Ovary (tissue), 9 donors: Measurements from ENCODE around the gene C11orf91. TPM values are rescaled to one million over a fixed set of nuclear protein-coding genes. Genes with fewer than 3 reads are reported as not detected.

Source experiments
- DNase-seq, 5 donors: peaks; one replicate each; pipeline ENCODE4 v3.0.0-alpha.2; 2019 to 2020
- H3K27ac ChIP-seq, 2 donors: fragments of 200-600 bp; one replicate each; pipeline versions ENCODE4 v1.5.1 to v1.8.0; 2019 to 2022
- H3K27me3 ChIP-seq: fragments of 200-600 bp; one replicate; pipeline ENCODE4 v1.8.0; 2022
- H3K36me3 ChIP-seq: fragments of 200-600 bp; sonication (generic); one replicate; pipeline ENCODE4 v1.5.1; 2019
- H3K4me1 ChIP-seq: one replicate; pipeline ENCODE4 v1.8.1; 2013; ENCODE audit warnings: mild to moderate bottlenecking, moderate library complexity; ENCODE audit not compliant: insufficient read depth
- H3K4me3 ChIP-seq: fragments of 200-600 bp; sonication (generic); one replicate; pipeline ENCODE4 v1.5.1; 2017
- H3K9me3 ChIP-seq, 2 donors: fragments of 200-600 bp in 1 of 2; sonication (generic) in 1 of 2; one replicate each; pipeline versions ENCODE4 v1.5.1 to v1.8.1; 2013 to 2019; ENCODE audit warnings: mild to moderate bottlenecking in 1 of 2, moderate library complexity in 1 of 2
- CTCF ChIP-seq, 3 donors: fragments of 450-650 bp in 2 of 3; fragments of 200-600 bp in 1 of 3; IDR thresholded peaks; one replicate each; pipeline versions ENCODE4 v1.5.1 to v1.8.0; 2016 to 2022; ENCODE audit warnings: antibody characterized with exemption in 3 of 3, mild to moderate bottlenecking in 1 of 3
- EP300 ChIP-seq: sonication (generic); formaldehyde crosslinking; IDR thresholded peaks from one replicate; pipeline ENCODE4 v1.6.1; 2017; ENCODE audit warnings: antibody characterized with exemption
- POLR2A ChIP-seq: fragments of 450-650 bp; IDR thresholded peaks from one replicate; pipeline ENCODE4 v1.6.1; 2017; ENCODE audit warnings: antibody characterized with exemption, mild to moderate bottlenecking, moderate library complexity
- WGBS, 3 donors: extraction: QIAGEN DNeasy Blood & Tissue Kit in 1 of 3; methylation state at CpG; one replicate each; pipeline versions ENCODE4 v1.1.5 to v1.1.7; 2013 to 2017; 5-methylcytosine and 5-hydroxymethylcytosine counted together
- intact Hi-C, 4 donors: fragments of 100-400 bp; cut with DNase I; formaldehyde crosslinking; loops; one replicate each; pipeline versions ENCODE4 v1.11.0 to v1.15.1; 2022 to 2023
- polyA plus RNA-seq, 2 donors: library from polyadenylated mRNA; stranded (reverse); fragments of 200-250 nt in 1 of 2; fragments of 350-450 nt in 1 of 2; fragmentation: Illumina TruSeq in 1 of 2; extraction: RNeasy Lipid Tissue Mini Kit (QIAGEN cat#74804) in 1 of 2; gene quantifications; one replicate each; pipeline ENCODE4 v1.2.3, GENCODE V29; 2013 to 2014
- total RNA-seq, 7 donors: library from RNA; depleted of rRNA in 2 of 7; stranded (reverse); fragments of >200 nt in 2 of 7; fragmentation: NEBNext Ultra II Directional in 3 of 7; extraction: Animal tissue kit (Norgen Biotek cat#: 25700) in 3 of 7; gene quantifications; one replicate each; pipeline versions ENCODE4 v1.1.0 to v1.2.4, GENCODE V29; 2016 to 2023
- donor health status: DM: no; HTN: no; CAD: no; lungs with moderate emphysema.
- donor health status: DM: no; HTN: no; CAD: no.
- donor health status: Bipolar disorder and iron deficiency.
- donor health status: DM: yes; HTN: yes; CAD: no.
- donor health status: DM: no; HTN: no; CAD: no.
- donor health status: DM: yes; HTN: yes; CAD: no.

Gene C11orf91
- total and polyA plus RNA-seq, 9 donors: 0.61 TPM; not detected in 8

- no peak overlapping the region for H3K4me3 ChIP-seq
- no peaks in the 10 kb centered on the region for H3K36me3 ChIP-seq
- WGBS, 3 donors: 81 to 87% (median 86%) methylated on average over 5 of the region's 5 CpGs
- no peaks in the 10 kb centered on the region for H3K27me3 ChIP-seq
- H3K9me3 ChIP-seq: no peaks in the 10 kb centered on the region
- H3K4me1 ChIP-seq: no peaks in the 10 kb centered on the region
- no peak for TF ChIP-seq CTCF (IDR thresholded peaks at IDR 0.05)
- no peak for TF ChIP-seq POLR2A
- no peak for TF ChIP-seq EP300
- intact Hi-C loops: no loop called here
- DNase-seq: no peak
- no peak overlapping the region for H3K27ac ChIP-seq
These were observed 30.9 kb downstream of the C11orf91 start for GRCh38 chr11:33669598-33670249.

DNA sequence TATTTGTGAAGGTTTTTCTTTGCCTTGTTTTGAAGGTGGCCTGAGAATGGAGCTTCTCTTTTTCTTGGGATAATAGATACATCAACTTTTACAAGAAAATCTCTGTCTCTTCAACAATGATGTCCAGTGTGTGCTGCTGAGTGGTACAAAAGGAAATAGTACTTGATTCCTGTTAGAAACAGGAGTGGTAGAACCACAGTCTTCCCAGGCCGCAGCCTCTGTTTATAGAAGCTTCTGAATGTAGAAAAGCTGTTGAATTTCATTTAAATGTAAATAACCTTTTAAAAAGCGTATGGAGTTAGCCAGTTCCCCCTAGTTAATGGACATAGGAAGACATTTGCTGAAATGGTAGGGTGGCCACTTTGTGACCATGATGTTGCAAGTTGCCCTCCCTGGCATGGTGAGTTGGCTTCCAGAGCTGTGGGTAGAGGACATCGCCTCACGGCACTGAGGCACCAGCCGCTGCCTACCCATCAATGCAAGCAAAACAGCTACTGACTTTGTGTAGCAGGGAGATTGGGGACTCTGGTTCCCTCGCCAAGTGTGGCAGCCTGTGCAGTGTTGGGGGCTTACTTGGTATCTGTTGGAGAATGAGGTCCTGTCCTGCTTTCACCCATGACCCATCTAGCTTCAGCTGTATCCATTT, 31.6 kb downstream of the C11orf91 start:
- DNase-seq: no peak
- no peak overlapping the region for H3K27ac ChIP-seq
- intact Hi-C loops: no loop called here
- no peaks in the 10 kb centered on the region for H3K4me1 ChIP-seq
- 93 to 95% (median 95%) methylated on average over 6 of the region's 6 CpGs for WGBS, 3 donors
- H3K9me3 ChIP-seq: no peaks in the 10 kb centered on the region
- no peaks in the 10 kb centered on the region for H3K27me3 ChIP-seq
- H3K36me3 ChIP-seq: no peaks in the 10 kb centered on the region
- H3K4me3 ChIP-seq: no peak overlapping the region
- TF ChIP-seq CTCF (IDR thresholded peaks at IDR 0.05) (no peak), POLR2A (no peak), EP300 (no peak)

- intact Hi-C loops: no loop called here
- DNase-seq: no peak
- WGBS, 3 donors: 76 to 82% (median 82%) methylated on average over 6 of the region's 6 CpGs
- H3K9me3 ChIP-seq: no peaks in the 10 kb centered on the region
- no peaks in the 10 kb centered on the region for H3K36me3 ChIP-seq
- no peak for TF ChIP-seq POLR2A
- TF ChIP-seq CTCF (IDR thresholded peaks at IDR 0.05): no peak
- TF ChIP-seq EP300: no peak
- H3K27ac ChIP-seq: no peak overlapping the region
- H3K27me3 ChIP-seq: no peaks in the 10 kb centered on the region
- no peaks in the 10 kb centered on the region for H3K4me1 ChIP-seq
- no peak overlapping the region for H3K4me3 ChIP-seq
These were observed 32.2 kb downstream of the C11orf91 start for GRCh38 chr11:33668468-33668825.

GRCh38 chr11:33667819-33668467, 32.7 kb downstream of the C11orf91 start:
- Histone ChIP-seq H3K4me1 (no peaks in the 10 kb centered on the region), H3K4me3 (no peak overlapping the region), H3K27me3 (no peaks in the 10 kb centered on the region), H3K36me3 (no peaks in the 10 kb centered on the region), H3K9me3 (no peaks in the 10 kb centered on the region), H3K27ac (no peak overlapping the region)
- WGBS, 3 donors: 89 to 91% (median 91%) methylated on average over 18 of the region's 18 CpGs
- intact Hi-C loops: no loop called here
- no peak for DNase-seq
- no peak for TF ChIP-seq POLR2A
- TF ChIP-seq EP300: no peak
